GM23338 (cell line): ENCODE results near the gene PLA2R1. TPM values are rescaled to one million over a fixed set of nuclear protein-coding genes. Genes with fewer than 3 reads are reported as not detected.

Experiments used
- ATAC-seq: fragments of 200-7000 bp; cut with Tn5 transposase; 3 replicates; pipeline ENCODE4 v1.9.1; 2020
- DNase-seq: peaks from one replicate; pipeline ENCODE4 v3.0.0-alpha.2; 2015; ENCODE audit warnings: low spot score
- H2AFZ ChIP-seq: fragments of 200-600 bp; sonication (generic); 2 replicates; pipeline ENCODE4 v1.8.0; 2016; ENCODE audit warnings: antibody characterized with exemption, mild to moderate bottlenecking, moderate library complexity
- H3F3A ChIP-seq: fragments of 200-600 bp; sonication (generic); replicated peaks from 2 replicates; pipeline ENCODE4 v1.8.0; 2017; ENCODE audit warnings: antibody characterized with exemption, mixed run types, low read depth
- H3K27ac ChIP-seq: fragments of 200-600 bp; sonication (generic); 2 replicates; pipeline ENCODE4 v1.6.1; 2016; ENCODE audit warnings: low read depth
- H3K27me3 ChIP-seq: fragments of 200-600 bp; sonication (generic); 2 replicates; pipeline ENCODE4 v1.8.0; 2016; ENCODE audit warnings: mild to moderate bottlenecking, mixed run types, moderate library complexity; ENCODE audit not compliant: insufficient read depth
- H3K36me3 ChIP-seq: fragments of 200-600 bp; sonication (generic); 2 replicates; pipeline ENCODE4 v1.8.0; 2016; ENCODE audit warnings: mild to moderate bottlenecking; ENCODE audit not compliant: insufficient read depth
- H3K4me1 ChIP-seq: fragments of 200-600 bp; sonication (generic); 2 replicates; pipeline ENCODE4 v1.8.0; 2016; ENCODE audit warnings: mild to moderate bottlenecking, moderate library complexity; ENCODE audit not compliant: insufficient read depth
- H3K4me2 ChIP-seq: fragments of 200-600 bp; sonication (generic); 2 replicates; pipeline ENCODE4 v1.7.1; 2017; ENCODE audit warnings: mixed run types
- H3K4me3 ChIP-seq: fragments of 200-600 bp; sonication (generic); 2 replicates; pipeline ENCODE4 v1.6.1; 2016; ENCODE audit warnings: mixed run types
- H3K79me2 ChIP-seq: fragments of 200-600 bp; sonication (generic); replicated peaks from 2 replicates; pipeline ENCODE4 v1.8.0; 2017; ENCODE audit warnings: mild to moderate bottlenecking; ENCODE audit not compliant: insufficient read depth
- H3K9me2 ChIP-seq: fragments of 200-600 bp; sonication (generic); 2 replicates; pipeline ENCODE4 v1.8.0; 2017; ENCODE audit not compliant: insufficient read depth
- H4K20me1 ChIP-seq: fragments of 200-600 bp; sonication (generic); replicated peaks from 2 replicates; pipeline ENCODE4 v1.8.0; 2017; ENCODE audit warnings: mild to moderate bottlenecking; ENCODE audit not compliant: insufficient read depth
- H3K27ac Mint-ChIP-seq: 2 replicates; pipeline ENCODE4 v1.8.0; 2020; ENCODE audit warnings: inconsistent platforms, mild to moderate bottlenecking, moderate library complexity, mixed read lengths
- H3K27me3 Mint-ChIP-seq: 3 replicates; pipeline ENCODE4 v1.8.0; 2022; ENCODE audit warnings: low read depth, mild to moderate bottlenecking, moderate library complexity, mixed read lengths, inconsistent platforms; ENCODE audit not compliant: insufficient read depth, poor library complexity
- H3K36me3 Mint-ChIP-seq: 3 replicates; pipeline ENCODE4 v1.8.0; 2021; ENCODE audit warnings: low read depth, mild to moderate bottlenecking, inconsistent platforms, moderate library complexity, mixed read lengths
- H3K4me1 Mint-ChIP-seq: 3 replicates; pipeline ENCODE4 v1.8.0; 2020; ENCODE audit warnings: mild to moderate bottlenecking, inconsistent platforms, mixed read lengths
- H3K4me3 Mint-ChIP-seq: 3 replicates; pipeline ENCODE4 v1.8.0; 2021; ENCODE audit warnings: moderate library complexity, mild to moderate bottlenecking, inconsistent platforms, mixed read lengths
- H3K9me3 Mint-ChIP-seq: 3 replicates; pipeline ENCODE4 v1.8.0; 2020; ENCODE audit warnings: moderate library complexity, mild to moderate bottlenecking, inconsistent platforms, mixed read lengths
- CREB1 ChIP-seq: fragments of 250-450 bp; sonication (Bioruptor Pico); IDR thresholded peaks from 2 replicates; pipeline ENCODE4 v1.5.0; 2020; ENCODE audit warnings: low read depth, mild to moderate bottlenecking, moderate library complexity
- JUNB ChIP-seq: IDR thresholded peaks from one replicate; pipeline ENCODE4 v1.6.1; 2016; ENCODE audit warnings: antibody characterized with exemption; ENCODE audit not compliant: unreplicated experiment
- NANOG ChIP-seq: IDR thresholded peaks from 2 replicates; pipeline ENCODE4 v1.6.1; 2016; ENCODE audit warnings: antibody characterized with exemption, borderline replicate concordance
- POLR2AphosphoS5 ChIP-seq: IDR thresholded peaks from 2 replicates; pipeline ENCODE4 v1.6.1; 2016; ENCODE audit warnings: antibody characterized with exemption, low read depth
- STAT1 ChIP-seq: IDR thresholded peaks from one replicate; pipeline ENCODE4 v1.6.1; 2016; ENCODE audit warnings: antibody characterized with exemption; ENCODE audit not compliant: unreplicated experiment
- ZNF114 ChIP-seq: fragments of 250-450 bp; sonication (Bioruptor Pico); IDR thresholded peaks from 2 replicates; pipeline ENCODE4 v1.5.0; 2020; ENCODE audit warnings: mild to moderate bottlenecking, moderate library complexity
- ZNF331 ChIP-seq: fragments of 250-450 bp; sonication (Bioruptor Pico); IDR thresholded peaks from 2 replicates; pipeline ENCODE4 v1.5.0; 2020; ENCODE audit warnings: low read depth, mild to moderate bottlenecking, moderate library complexity
- polyA plus RNA-seq: library from polyadenylated mRNA; unstranded; fragments of >200 nt; fragmentation: Nextera tagmentation; extraction: Ambion mirVana; gene quantifications from 2 replicates; pipeline ENCODE4 v1.2.1, GENCODE V29; 2016
- total RNA-seq: library from RNA; depleted of rRNA; stranded (reverse); fragments of >200 nt; shearing (Covaris generic); gene quantifications from 2 replicates; pipeline ENCODE4 v1.2.3, GENCODE V29; 2014
- TF ChIP-seq, protein P1 (sequence below): IDR thresholded peaks from 2 replicates; pipeline ENCODE4 v1.6.1; 2016; ENCODE audit warnings: antibody characterized with exemption
- TF ChIP-seq, protein P2 (sequence below), 2 experiments: fragments of 200-600 bp in 1 of 2; sonication (generic) in 1 of 2; conservative IDR thresholded peaks; 2 replicates each; pipeline versions ENCODE4 v1.5.1 to v1.6.1; 2016 to 2017; ENCODE audit warnings: antibody characterized with exemption in 2 of 2, low read depth in 2 of 2, mild to moderate bottlenecking in 2 of 2, moderate library complexity in 1 of 2

PLA2R1 gene
- total and polyA plus RNA-seq, 2 experiments from 2014 or later: 0.57 to 1.2 TPM

DNA sequence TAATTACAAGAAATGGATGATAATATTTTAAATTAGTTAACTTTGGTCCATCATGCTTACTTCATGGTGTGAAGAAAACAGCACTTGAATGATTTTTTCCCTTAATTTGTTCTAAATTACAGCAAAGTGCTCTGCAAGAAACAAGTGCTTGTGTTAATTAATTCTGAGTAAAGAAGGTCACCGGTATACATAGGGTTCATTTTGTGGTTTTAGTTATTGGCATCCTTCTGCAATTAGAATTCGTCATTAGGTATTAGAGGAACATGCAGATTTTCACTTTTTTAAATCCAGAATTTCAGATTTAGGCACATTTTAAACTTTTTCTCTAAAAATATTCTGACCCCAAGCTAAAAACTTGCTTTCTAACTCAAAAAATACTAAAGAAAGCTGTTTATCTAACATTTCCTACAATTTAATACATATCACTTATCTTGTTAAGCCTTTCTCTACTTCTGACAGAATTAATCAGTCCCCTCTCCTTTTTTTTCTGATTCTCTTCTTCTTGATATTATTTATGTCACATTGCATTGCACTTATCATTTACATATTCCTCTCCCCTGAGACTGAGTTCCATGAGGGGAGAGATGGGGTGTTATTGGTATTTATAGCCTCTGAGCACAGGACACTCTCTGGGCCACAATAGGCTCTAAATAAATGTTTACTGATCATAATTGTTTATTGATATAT lies 129.2 kb downstream of the PLA2R1 start:
- H4K20me1 ChIP-seq: no peaks in the 10 kb centered on the region
- TF ChIP-seq STAT1 (no peak), CREB1 (no peak), NANOG (no peak), ZNF114 (CRISPR knock-in tag) (no peak), POLR2AphosphoS5 (no peak), ZNF331 (no peak), JUNB (no peak)
- TF ChIP-seq, protein P1, sequence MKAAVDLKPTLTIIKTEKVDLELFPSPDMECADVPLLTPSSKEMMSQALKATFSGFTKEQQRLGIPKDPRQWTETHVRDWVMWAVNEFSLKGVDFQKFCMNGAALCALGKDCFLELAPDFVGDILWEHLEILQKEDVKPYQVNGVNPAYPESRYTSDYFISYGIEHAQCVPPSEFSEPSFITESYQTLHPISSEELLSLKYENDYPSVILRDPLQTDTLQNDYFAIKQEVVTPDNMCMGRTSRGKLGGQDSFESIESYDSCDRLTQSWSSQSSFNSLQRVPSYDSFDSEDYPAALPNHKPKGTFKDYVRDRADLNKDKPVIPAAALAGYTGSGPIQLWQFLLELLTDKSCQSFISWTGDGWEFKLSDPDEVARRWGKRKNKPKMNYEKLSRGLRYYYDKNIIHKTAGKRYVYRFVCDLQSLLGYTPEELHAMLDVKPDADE: no peak
- TF ChIP-seq, protein P2, sequence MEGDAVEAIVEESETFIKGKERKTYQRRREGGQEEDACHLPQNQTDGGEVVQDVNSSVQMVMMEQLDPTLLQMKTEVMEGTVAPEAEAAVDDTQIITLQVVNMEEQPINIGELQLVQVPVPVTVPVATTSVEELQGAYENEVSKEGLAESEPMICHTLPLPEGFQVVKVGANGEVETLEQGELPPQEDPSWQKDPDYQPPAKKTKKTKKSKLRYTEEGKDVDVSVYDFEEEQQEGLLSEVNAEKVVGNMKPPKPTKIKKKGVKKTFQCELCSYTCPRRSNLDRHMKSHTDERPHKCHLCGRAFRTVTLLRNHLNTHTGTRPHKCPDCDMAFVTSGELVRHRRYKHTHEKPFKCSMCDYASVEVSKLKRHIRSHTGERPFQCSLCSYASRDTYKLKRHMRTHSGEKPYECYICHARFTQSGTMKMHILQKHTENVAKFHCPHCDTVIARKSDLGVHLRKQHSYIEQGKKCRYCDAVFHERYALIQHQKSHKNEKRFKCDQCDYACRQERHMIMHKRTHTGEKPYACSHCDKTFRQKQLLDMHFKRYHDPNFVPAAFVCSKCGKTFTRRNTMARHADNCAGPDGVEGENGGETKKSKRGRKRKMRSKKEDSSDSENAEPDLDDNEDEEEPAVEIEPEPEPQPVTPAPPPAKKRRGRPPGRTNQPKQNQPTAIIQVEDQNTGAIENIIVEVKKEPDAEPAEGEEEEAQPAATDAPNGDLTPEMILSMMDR (conservative IDR thresholded peaks at IDR 0.05; ENCODE audit: low read depth in 2 of 2): no peak
- DNase-seq (no peak), ATAC-seq (no peak)
- H3K27ac ChIP-seq: no peak overlapping the region
- no peaks in the 10 kb centered on the region for H3F3A ChIP-seq
- H3K4me1 ChIP-seq: no peaks in the 10 kb centered on the region
- H3K27me3 Mint-ChIP-seq: peaks cover 2% of the 10 kb centered on the region
- no peak overlapping the region for H3K4me3 Mint-ChIP-seq
- no peaks in the 10 kb centered on the region for H3K36me3 ChIP-seq
- H3K79me2 ChIP-seq: no peaks in the 10 kb centered on the region
- H3K27ac Mint-ChIP-seq: no peak overlapping the region
- H3K27me3 ChIP-seq: no peaks in the 10 kb centered on the region
- no peaks in the 10 kb centered on the region for H3K4me1 Mint-ChIP-seq
- H3K36me3 Mint-ChIP-seq: no peaks in the 10 kb centered on the region
- H3K9me3 Mint-ChIP-seq: no peaks in the 10 kb centered on the region
- no peak overlapping the region for H3K4me3 ChIP-seq
- H2AFZ ChIP-seq: no peak overlapping the region
- no peaks in the 10 kb centered on the region for H3K9me2 ChIP-seq
- no peak overlapping the region for H3K4me2 ChIP-seq

- peaks cover 6% of the 10 kb centered on the region; the same call in 1 of the 2 replicates for H3K4me1 ChIP-seq
- Mint-ChIP-seq H3K27me3 (peaks cover 4% of the 10 kb centered on the region), H3K4me3 (no peak overlapping the region), H3K36me3 (no peaks in the 10 kb centered on the region), H3K4me1 (peaks cover 18% of the 10 kb centered on the region), H3K9me3 (no peaks in the 10 kb centered on the region), H3K27ac (no peak overlapping the region)
- H3K27ac ChIP-seq: no peak overlapping the region
- peak overlapping the region; percentile 57; the same call in 1 of the 2 replicates for H2AFZ ChIP-seq
- no peaks in the 10 kb centered on the region for H3K9me2 ChIP-seq
- H3K4me2 ChIP-seq: no peak overlapping the region
- no peaks in the 10 kb centered on the region for H4K20me1 ChIP-seq
- no peaks in the 10 kb centered on the region for H3K79me2 ChIP-seq
- H3K27me3 ChIP-seq: no peaks in the 10 kb centered on the region
- no peak overlapping the region for H3K4me3 ChIP-seq
- DNase-seq (peak; percentile 55), ATAC-seq (peak; percentile 60)
- no peaks in the 10 kb centered on the region for H3K36me3 ChIP-seq
- no peaks in the 10 kb centered on the region for H3F3A ChIP-seq
- TF ChIP-seq, protein P2 (conservative IDR thresholded peaks at IDR 0.05; ENCODE audit: low read depth in 2 of 2): peak; percentile 34 to 36; a peak in 3 of 4 replicates
- TF ChIP-seq, protein P1: no peak
These were observed 135.7 kb downstream of the PLA2R1 start for GRCh38 chr2:159926695-159927094.
